Measurements from ENCODE around the gene RCOR1.

Gene RCOR1

GRCh38 chr14:102729268-102729667 is 136.8 kb downstream of the RCOR1 start:
- no peak for DNase-seq

GRCh38 chr14:102729825-102730224 is 137.4 kb downstream of the RCOR1 start:
- DNase-seq, result no peak

DNA sequence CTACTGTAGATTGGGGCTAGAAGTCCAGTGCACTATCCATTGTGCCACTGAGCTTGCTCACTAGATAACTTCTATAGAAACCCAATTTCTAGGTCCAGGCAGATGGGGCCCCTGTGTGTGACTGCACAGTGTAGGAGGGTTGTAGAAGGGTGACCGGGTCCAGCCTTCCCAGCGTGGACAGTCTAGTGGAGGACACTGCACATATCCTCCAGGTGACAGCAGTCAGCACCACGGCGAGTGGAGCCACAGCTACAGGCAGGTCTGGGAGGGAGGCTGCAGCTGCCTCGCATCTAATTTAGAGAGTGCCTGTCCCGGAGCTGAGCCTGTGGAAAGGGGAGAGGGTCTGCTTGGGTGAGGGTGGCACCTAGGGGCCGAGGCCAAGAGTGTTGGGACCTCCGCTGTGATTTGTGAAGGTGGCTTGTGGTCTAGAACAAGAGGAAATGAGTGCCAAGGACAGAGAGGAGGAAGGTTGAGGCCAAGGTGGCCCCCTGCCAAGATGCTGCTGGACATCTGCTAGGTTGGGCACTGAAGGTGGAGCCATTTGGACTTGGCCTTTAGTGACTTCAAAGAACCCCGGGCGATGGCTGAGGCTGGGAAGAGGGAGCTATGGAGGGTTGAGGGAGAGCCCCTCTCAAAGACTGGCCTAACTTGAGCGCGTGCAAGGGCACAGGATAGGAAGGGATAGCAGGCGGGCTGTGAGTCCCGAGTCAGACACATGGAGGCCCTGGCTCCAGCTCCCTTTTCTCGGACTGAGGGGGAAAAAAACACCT is 138.8 kb downstream of the RCOR1 start:
- DNase-seq, result no peak

- DNase-seq, result no peak
Observed at GRCh38 chr14:102731871-102732800, 139.7 kb downstream of the RCOR1 start.

GRCh38 chr14:102732924-102733323 is 140.5 kb downstream of the RCOR1 start:
- no peak for DNase-seq

DNA sequence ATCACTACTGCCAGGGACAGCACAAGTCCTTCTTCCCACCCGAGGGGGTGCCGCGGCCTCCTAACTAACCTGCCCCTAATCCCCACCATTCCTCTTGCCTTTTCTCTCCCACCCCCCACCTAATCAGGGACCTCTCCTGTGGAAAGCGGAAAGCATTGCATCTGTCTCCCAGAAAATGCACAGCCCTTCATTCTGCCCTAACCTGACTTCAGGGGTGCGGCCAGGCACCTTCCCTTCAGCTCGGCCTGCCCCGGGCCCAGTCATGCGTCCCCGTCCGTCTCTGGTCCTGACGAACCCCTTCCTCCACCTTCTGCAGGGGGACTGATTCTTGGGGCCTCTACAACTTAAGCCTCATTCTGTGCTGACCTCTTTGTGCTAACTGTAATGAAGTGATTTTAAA is 140.9 kb downstream of the RCOR1 start:
- DNase-seq, result no peak

DNA sequence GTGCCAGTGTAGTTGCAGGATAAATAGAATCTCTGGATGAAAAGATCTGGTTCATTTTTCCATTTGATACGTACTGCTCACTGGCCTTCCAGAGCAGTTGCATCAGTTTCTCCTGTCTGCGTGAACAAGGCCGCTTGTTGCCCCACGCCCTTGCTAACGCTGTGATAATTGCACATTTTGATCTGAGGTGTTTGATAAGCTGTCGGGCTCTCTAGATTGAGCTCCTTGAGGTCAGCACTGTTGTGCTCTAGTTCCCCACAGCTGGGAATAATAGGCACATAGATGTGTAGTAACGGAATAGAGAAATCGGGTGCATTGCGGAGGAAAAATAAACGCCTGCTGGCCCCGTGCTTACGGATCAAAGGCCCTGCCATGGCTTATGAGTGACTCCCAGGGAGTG is 142.0 kb downstream of the RCOR1 start:
- no peak for DNase-seq

DNA sequence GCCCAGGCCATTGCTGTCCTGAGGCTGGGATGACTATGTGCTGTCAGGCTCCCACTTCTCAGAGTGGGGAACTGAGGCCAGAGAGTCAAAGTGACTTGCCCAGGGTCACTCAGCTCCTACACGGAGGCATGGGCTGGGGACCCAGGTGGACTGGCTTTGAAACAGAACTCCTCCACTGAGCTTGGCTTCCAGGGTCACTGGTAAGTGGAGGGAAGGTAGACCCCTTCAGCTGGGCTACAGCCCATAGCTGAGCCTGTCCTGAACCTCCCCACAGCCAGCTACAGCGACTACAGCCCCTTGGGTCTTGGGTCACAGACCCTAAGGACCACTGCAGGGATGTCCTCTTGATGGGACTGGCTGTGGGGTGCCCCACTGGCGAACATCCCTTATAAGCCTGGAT is 144.5 kb downstream of the RCOR1 start:
- no peak for DNase-seq

GRCh38 chr14:102737402-102738372 is 145.2 kb downstream of the RCOR1 start:
- DNase-seq, result no peak

- no peak for DNase-seq
Observed at GRCh38 chr14:102738373-102739189, 146.1 kb downstream of the RCOR1 start.

GRCh38 chr14:102739190-102739469 is 146.7 kb downstream of the RCOR1 start:
- no peak for DNase-seq

GRCh38 chr14:102746634-102747438 is 154.4 kb downstream of the RCOR1 start:
- peak; percentile 47 for DNase-seq

DNA sequence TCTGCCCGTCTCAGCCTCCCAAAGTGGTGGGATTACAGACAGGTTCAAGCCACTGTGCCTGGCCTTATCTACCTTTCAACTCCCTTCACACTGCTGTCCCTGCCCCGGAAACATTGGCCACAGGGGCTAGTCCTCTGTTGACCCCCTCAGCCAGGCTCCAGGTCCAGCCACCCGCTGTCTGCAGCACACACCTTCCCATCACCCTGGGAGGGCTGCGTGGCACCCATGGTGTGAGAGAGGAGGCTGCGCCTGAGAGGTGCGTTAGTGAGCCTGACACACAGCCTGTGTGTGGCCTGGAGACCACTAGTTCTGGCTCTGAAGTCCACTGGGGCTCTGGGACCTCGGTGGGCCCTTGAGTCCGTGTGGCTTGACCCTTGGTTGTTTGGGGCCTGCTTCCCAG is 156.4 kb downstream of the RCOR1 start:
- no peak for DNase-seq

- no peak for DNase-seq
Observed at GRCh38 chr14:102749393-102750305, 157.2 kb downstream of the RCOR1 start.

- no peak for DNase-seq
Observed at GRCh38 chr14:102750376-102750775, 157.9 kb downstream of the RCOR1 start.

DNA sequence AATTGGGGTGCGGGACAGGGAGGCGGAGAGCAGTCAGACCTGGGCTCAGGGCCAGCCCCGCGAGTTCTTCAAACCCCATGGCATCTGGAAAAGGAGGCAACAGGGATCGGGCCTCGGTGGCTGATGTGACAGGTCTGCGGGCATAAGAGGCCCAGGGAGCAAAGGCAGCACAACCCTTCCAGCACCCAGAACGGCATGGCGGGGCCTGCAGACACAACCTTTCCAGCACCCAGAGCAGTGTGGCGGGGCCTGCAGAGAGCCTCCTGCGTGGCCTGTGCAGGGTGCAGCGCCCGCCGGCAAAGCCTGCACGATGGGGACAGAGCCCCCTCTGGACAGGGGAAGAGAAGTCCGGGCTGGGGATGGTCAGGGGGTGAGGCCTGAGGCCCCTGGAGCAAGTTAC is 158.6 kb downstream of the RCOR1 start:
- DNase-seq, result no peak

- DNase-seq, result no peak
Observed at GRCh38 chr14:102752239-102752847, 159.9 kb downstream of the RCOR1 start.

GRCh38 chr14:102754370-102755262 is 162.2 kb downstream of the RCOR1 start:
- DNase-seq, result no peak

- DNase-seq, result no peak
Observed at GRCh38 chr14:102757646-102758045, 165.2 kb downstream of the RCOR1 start.
